Measurements from ENCODE around the gene CARS2.

DNA sequence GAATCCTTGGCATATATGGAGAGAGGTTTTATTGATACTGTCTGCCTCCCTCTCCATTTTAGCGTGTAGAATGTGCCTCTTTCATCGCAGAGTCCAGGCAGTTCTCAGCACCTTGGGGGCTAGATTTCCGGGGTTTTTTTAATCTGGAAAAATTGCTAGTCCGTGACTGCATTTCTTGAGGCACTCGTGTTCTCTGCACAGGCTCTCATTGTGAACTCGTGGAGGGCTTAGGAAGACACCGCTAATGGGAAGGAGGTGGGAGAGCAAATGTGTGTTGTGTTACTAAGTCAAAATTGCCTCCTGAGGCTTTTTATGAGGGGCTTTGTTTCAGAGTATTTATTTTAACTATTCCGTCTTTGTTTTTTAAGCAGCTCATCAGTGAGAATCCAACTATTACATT, 17.7 kb upstream of the CARS2 start:
- TF ChIP-seq POLR2A (IDR thresholded peaks at IDR 0.05; ENCODE audit: low read depth, low read length) (no peak), POLR2AphosphoS5 (IDR thresholded peaks at IDR 0.05; ENCODE audit: low read depth, low read length) (no peak), PAX5 (IDR thresholded peaks at IDR 0.05; ENCODE audit: insufficient read depth, low read length, severe bottlenecking) (no peak), TAF1 (IDR thresholded peaks at IDR 0.05; ENCODE audit: low read depth, low read length) (no peak)

Measured in GM12891 (cell line).